ENCODE measurements around the gene KLF2.

Gene KLF2

GRCh38 chr19:16359074-16359473 lies 34.4 kb downstream of the KLF2 start:
- no peak overlapping the region for H3K4me3 ChIP-seq (ENCODE audit: low read depth in 1 of 2, low read length in 1 of 2)
- no peaks in the 10 kb centered on the region for H3K9me3 ChIP-seq
- no peaks in the 10 kb centered on the region for H3K4me1 ChIP-seq (ENCODE audit: control insufficient read depth in 1 of 2, insufficient read depth in 1 of 2, low read depth in 1 of 2, low read length in 1 of 2)
- no peak for TF ChIP-seq CTCF (IDR thresholded peaks at IDR 0.05)
- H3K27me3 ChIP-seq = no peaks in the 10 kb centered on the region
- peaks cover 37% of the 10 kb centered on the region for H3K36me3 ChIP-seq
- no peak overlapping the region for H3K27ac ChIP-seq

GRCh38 chr19:16359964-16360363 lies 35.3 kb downstream of the KLF2 start:
- Histone ChIP-seq H3K36me3 (peaks cover 28% of the 10 kb centered on the region), H3K27me3 (no peaks in the 10 kb centered on the region), H3K4me3 (ENCODE audit: low read depth in 1 of 2, low read length in 1 of 2) (no peak overlapping the region), H3K27ac (no peak overlapping the region), H3K9me3 (no peaks in the 10 kb centered on the region), H3K4me1 (ENCODE audit: control insufficient read depth in 1 of 2, insufficient read depth in 1 of 2, low read depth in 1 of 2, low read length in 1 of 2) (peaks cover under 1 to 6% of the 10 kb centered on the region in 2 experiments)
- TF ChIP-seq CTCF (IDR thresholded peaks at IDR 0.05) = no peak

GRCh38 chr19:16360738-16361137 lies 36.1 kb downstream of the KLF2 start:
- Histone ChIP-seq H3K9me3 (no peaks in the 10 kb centered on the region), H3K4me3 (ENCODE audit: low read depth in 1 of 2, low read length in 1 of 2) (no peak overlapping the region), H3K4me1 (ENCODE audit: control insufficient read depth in 1 of 2, insufficient read depth in 1 of 2, low read depth in 1 of 2, low read length in 1 of 2) (peaks cover 9 to 14% of the 10 kb centered on the region in 2 experiments), H3K36me3 (peaks cover 21% of the 10 kb centered on the region), H3K27ac (no peak overlapping the region), H3K27me3 (no peaks in the 10 kb centered on the region)
- TF ChIP-seq CTCF (IDR thresholded peaks at IDR 0.05) = no peak

- TF ChIP-seq CTCF (IDR thresholded peaks at IDR 0.05) = no peak
- Histone ChIP-seq H3K4me1 (ENCODE audit: control insufficient read depth in 1 of 2, insufficient read depth in 1 of 2, low read depth in 1 of 2, low read length in 1 of 2) (peaks cover 14 to 19% of the 10 kb centered on the region in 2 experiments), H3K27ac (no peak overlapping the region), H3K4me3 (ENCODE audit: low read depth in 1 of 2, low read length in 1 of 2) (no peak overlapping the region), H3K36me3 (peaks cover 21% of the 10 kb centered on the region), H3K27me3 (no peaks in the 10 kb centered on the region), H3K9me3 (no peaks in the 10 kb centered on the region)
Measured at GRCh38 chr19:16361254-16361653, 36.6 kb downstream of the KLF2 start.

GRCh38 chr19:16361926-16362325 lies 37.3 kb downstream of the KLF2 start:
- no peak overlapping the region for H3K4me3 ChIP-seq (ENCODE audit: low read depth in 1 of 2, low read length in 1 of 2)
- H3K27me3 ChIP-seq = no peaks in the 10 kb centered on the region
- no peaks in the 10 kb centered on the region for H3K9me3 ChIP-seq
- H3K36me3 ChIP-seq = peaks cover 21% of the 10 kb centered on the region
- peaks cover 21 to 26% of the 10 kb centered on the region in 2 experiments for H3K4me1 ChIP-seq (ENCODE audit: control insufficient read depth in 1 of 2, insufficient read depth in 1 of 2, low read depth in 1 of 2, low read length in 1 of 2)
- H3K27ac ChIP-seq = no peak overlapping the region
- no peak for TF ChIP-seq CTCF (IDR thresholded peaks at IDR 0.05)
